Measurements from ENCODE around the gene EML4.

EML4 gene

DNA sequence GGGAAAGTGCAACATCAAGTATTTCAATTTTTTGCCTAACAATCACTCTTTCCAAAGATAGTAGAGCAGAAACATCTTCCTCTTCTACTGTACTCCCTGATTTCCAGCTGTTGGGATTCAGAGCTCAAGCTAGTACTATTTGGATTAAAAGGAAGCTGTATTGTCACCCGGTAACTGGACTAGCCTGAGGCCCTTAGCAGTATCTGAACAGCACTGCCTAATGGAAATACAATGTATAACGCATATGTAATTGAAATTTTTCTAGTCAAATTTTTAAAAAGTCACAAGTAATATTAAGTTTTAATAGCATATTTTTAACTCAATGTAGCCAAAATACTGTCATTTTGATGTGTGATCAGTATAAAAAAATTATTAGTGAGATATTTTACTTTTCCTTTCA lies 105.7 kb downstream of the EML4 start:
- Histone ChIP-seq H3K27me3 (ENCODE audit: insufficient read depth, low read length, poor library complexity, severe bottlenecking) (no peaks in the 10 kb centered on the region), H3K4me2 (ENCODE audit: low read depth, low read length, poor library complexity, severe bottlenecking) (no peak overlapping the region), H3K4me1 (ENCODE audit: insufficient read depth, low read length, poor library complexity, severe bottlenecking) (peaks cover 4% of the 10 kb centered on the region), H3K9me2 (replicated peaks; ENCODE audit: low read depth, low read length) (no peaks in the 10 kb centered on the region), H3K36me3 (ENCODE audit: insufficient read depth, low read length) (no peaks in the 10 kb centered on the region; the same call in 1 of the 2 replicates), H3K79me2 (ENCODE audit: insufficient read depth, low read length) (no peaks in the 10 kb centered on the region), H3K4me3 (ENCODE audit: low read length, poor library complexity, severe bottlenecking) (no peak overlapping the region), H2AFZ (ENCODE audit: low read length) (no peak overlapping the region), H3K9ac (ENCODE audit: low read depth, low read length, poor library complexity, severe bottlenecking) (no peak overlapping the region), H3F3A (ENCODE audit: low read depth) (no peaks in the 10 kb centered on the region), H3K9me3 (ENCODE audit: insufficient read depth, low read depth, low read length) (no peaks in the 10 kb centered on the region), H4K20me1 (ENCODE audit: insufficient read depth, low read length, poor library complexity, severe bottlenecking) (no peaks in the 10 kb centered on the region)
- no peak for TF ChIP-seq EZH2phosphoT487 (IDR thresholded peaks at IDR 0.05; ENCODE audit: borderline replicate concordance)
- TF ChIP-seq, protein P1, sequence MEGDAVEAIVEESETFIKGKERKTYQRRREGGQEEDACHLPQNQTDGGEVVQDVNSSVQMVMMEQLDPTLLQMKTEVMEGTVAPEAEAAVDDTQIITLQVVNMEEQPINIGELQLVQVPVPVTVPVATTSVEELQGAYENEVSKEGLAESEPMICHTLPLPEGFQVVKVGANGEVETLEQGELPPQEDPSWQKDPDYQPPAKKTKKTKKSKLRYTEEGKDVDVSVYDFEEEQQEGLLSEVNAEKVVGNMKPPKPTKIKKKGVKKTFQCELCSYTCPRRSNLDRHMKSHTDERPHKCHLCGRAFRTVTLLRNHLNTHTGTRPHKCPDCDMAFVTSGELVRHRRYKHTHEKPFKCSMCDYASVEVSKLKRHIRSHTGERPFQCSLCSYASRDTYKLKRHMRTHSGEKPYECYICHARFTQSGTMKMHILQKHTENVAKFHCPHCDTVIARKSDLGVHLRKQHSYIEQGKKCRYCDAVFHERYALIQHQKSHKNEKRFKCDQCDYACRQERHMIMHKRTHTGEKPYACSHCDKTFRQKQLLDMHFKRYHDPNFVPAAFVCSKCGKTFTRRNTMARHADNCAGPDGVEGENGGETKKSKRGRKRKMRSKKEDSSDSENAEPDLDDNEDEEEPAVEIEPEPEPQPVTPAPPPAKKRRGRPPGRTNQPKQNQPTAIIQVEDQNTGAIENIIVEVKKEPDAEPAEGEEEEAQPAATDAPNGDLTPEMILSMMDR (conservative IDR thresholded peaks at IDR 0.05; ENCODE audit: low read length) = peak; percentile 20; the same call in 1 of the 2 replicates

DNA sequence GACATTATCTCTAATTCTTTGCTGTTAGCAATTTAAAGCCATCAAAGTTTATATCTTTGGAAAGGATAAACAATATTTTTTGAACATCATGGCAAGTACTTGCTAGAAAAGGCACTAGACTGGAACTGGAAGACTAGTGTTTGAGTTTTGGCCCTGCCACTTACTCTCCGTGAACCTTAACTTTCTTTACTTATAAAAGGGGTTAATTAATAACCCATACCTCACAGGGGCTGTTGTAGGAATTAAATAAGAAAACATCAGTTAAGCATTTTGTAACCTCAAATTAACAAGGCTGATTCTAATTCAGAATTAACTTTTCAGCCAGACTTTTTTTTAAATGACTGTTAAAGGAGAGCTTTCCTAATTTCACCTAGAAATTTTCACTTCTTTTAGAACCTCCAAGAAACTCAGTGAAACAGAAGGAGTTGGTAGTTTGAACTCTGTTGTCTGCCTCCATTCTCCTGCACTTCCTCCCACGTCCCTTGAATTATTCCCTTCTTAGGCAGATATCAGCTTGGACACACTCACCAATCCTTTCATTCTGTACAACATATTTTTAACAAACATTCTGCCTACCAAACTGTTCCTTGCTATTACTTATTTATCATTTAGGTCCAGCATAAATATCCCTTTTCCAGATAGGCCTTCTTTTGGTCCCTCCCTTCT lies 112.4 kb downstream of the EML4 start:
- Histone ChIP-seq H3K79me2 (ENCODE audit: insufficient read depth, low read length) (no peaks in the 10 kb centered on the region), H3K9me3 (ENCODE audit: insufficient read depth, low read depth, low read length) (no peaks in the 10 kb centered on the region), H3K4me1 (ENCODE audit: insufficient read depth, low read length, poor library complexity, severe bottlenecking) (no peaks in the 10 kb centered on the region), H2AFZ (ENCODE audit: low read length) (no peak overlapping the region), H3K9ac (ENCODE audit: low read depth, low read length, poor library complexity, severe bottlenecking) (no peak overlapping the region), H3K4me2 (ENCODE audit: low read depth, low read length, poor library complexity, severe bottlenecking) (no peak overlapping the region), H3K27me3 (ENCODE audit: insufficient read depth, low read length, poor library complexity, severe bottlenecking) (no peaks in the 10 kb centered on the region), H3K9me2 (replicated peaks; ENCODE audit: low read depth, low read length) (no peaks in the 10 kb centered on the region), H3F3A (ENCODE audit: low read depth) (no peaks in the 10 kb centered on the region), H3K4me3 (ENCODE audit: low read length, poor library complexity, severe bottlenecking) (no peak overlapping the region), H4K20me1 (ENCODE audit: insufficient read depth, low read length, poor library complexity, severe bottlenecking) (no peaks in the 10 kb centered on the region), H3K36me3 (ENCODE audit: insufficient read depth, low read length) (peaks cover 30% of the 10 kb centered on the region; the same call in 1 of the 2 replicates)
- TF ChIP-seq EZH2phosphoT487 (IDR thresholded peaks at IDR 0.05; ENCODE audit: borderline replicate concordance) = no peak
- TF ChIP-seq, protein P1 (conservative IDR thresholded peaks at IDR 0.05; ENCODE audit: low read length) = no peak

DNA sequence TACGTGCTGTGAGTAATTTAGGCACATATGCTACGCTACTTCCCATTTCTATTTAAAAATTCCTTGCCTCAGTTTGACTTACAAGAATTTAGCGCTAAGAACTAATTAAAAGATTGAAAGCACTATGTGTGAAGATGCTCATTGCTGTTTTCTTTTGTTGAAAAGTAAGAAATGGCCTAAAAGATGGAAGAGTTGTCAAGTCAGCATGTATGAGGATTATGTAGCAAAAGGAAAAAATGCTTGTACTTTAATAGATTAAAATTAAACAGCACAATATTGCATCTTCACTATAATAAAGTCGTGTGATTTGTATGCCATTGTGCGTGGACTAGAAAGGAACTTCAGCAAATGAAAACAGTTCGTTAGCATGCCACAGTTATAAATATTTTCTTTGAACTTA lies 114.9 kb downstream of the EML4 start:
- no peaks in the 10 kb centered on the region for H3K9me3 ChIP-seq (ENCODE audit: insufficient read depth, low read depth, low read length)
- H3K9ac ChIP-seq (ENCODE audit: low read depth, low read length, poor library complexity, severe bottlenecking) = no peak overlapping the region
- H3K4me1 ChIP-seq (ENCODE audit: insufficient read depth, low read length, poor library complexity, severe bottlenecking) = no peaks in the 10 kb centered on the region
- no peaks in the 10 kb centered on the region for H3K9me2 ChIP-seq (replicated peaks; ENCODE audit: low read depth, low read length)
- H2AFZ ChIP-seq (ENCODE audit: low read length) = no peak overlapping the region
- no peak overlapping the region for H3K4me2 ChIP-seq (ENCODE audit: low read depth, low read length, poor library complexity, severe bottlenecking)
- no peak overlapping the region for H3K4me3 ChIP-seq (ENCODE audit: low read length, poor library complexity, severe bottlenecking)
- H3K79me2 ChIP-seq (ENCODE audit: insufficient read depth, low read length) = no peaks in the 10 kb centered on the region
- H3K27me3 ChIP-seq (ENCODE audit: insufficient read depth, low read length, poor library complexity, severe bottlenecking) = no peaks in the 10 kb centered on the region
- no peaks in the 10 kb centered on the region for H4K20me1 ChIP-seq (ENCODE audit: insufficient read depth, low read length, poor library complexity, severe bottlenecking)
- TF ChIP-seq, protein P1 (conservative IDR thresholded peaks at IDR 0.05; ENCODE audit: low read length) = no peak
- TF ChIP-seq EZH2phosphoT487 (IDR thresholded peaks at IDR 0.05; ENCODE audit: borderline replicate concordance) = no peak
- no peaks in the 10 kb centered on the region for H3F3A ChIP-seq (ENCODE audit: low read depth)
- H3K36me3 ChIP-seq (ENCODE audit: insufficient read depth, low read length) = peaks cover 35% of the 10 kb centered on the region; the same call in 1 of the 2 replicates
